ENCODE results near the gene LTBP4.

- no peak for TF ChIP-seq CTCF (IDR thresholded peaks at IDR 0.05)
- TF ChIP-seq TCF7L2 (IDR thresholded peaks at IDR 0.05; ENCODE audit: low read depth, low read length), result no peak
- TF ChIP-seq POLR2AphosphoS5 (IDR thresholded peaks at IDR 0.05; ENCODE audit: low read depth, low read length), result no peak
Measured at GRCh38 chr19:40614622-40615411, 13.6 kb downstream of the LTBP4 start.
